Stimulated activated CD8-positive, alpha-beta memory T cell treated with anti-CD3 and anti-CD28 coated beads, Interleukin-7, amount 100 ng/mL, for 24 hours (primary cell): Measurements from ENCODE around the gene DYNLT1.
"Not testable (repeated sequence)": the region's sequence is repeated elsewhere in the genome, so short reads cannot be mapped to it uniquely, and the experiment has no call there.

Source experiments
- DNase-seq: peaks from one replicate; pipeline ENCODE4 v3.0.0-alpha.2; 2020; ENCODE audit warnings: low read depth

The DYNLT1 gene

DNA sequence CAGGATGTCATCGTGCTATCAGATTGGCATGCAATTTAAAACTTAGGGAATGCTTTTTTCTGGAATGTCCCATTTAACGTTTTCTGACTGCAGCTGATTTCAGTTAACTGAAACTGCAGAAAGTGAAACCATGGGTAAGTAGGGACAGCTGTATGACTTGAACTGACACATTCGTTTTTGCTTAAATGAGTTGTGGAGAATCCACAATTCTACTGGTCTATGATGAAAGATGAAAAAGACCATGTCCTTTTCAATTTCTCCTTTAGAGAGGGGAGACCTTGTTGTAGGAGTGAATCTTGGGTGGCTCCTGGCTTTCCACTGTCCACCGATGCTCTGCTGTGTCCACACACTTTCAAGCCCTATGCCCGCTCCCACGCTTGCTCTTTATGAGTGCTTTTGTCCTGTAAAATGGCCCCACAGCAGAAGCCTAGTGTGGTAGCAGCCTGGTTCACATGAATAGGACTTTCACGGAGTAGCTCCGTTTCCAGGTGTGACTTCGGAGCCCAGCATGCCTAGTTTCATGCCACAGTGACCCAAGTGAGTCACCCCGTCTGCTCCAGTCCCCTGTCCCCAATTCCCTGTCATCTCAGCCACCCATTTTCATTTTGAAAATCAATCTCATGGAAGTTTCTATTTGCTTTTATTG lies 21.9 kb downstream of the DYNLT1 start:
- no peak for DNase-seq

DNA sequence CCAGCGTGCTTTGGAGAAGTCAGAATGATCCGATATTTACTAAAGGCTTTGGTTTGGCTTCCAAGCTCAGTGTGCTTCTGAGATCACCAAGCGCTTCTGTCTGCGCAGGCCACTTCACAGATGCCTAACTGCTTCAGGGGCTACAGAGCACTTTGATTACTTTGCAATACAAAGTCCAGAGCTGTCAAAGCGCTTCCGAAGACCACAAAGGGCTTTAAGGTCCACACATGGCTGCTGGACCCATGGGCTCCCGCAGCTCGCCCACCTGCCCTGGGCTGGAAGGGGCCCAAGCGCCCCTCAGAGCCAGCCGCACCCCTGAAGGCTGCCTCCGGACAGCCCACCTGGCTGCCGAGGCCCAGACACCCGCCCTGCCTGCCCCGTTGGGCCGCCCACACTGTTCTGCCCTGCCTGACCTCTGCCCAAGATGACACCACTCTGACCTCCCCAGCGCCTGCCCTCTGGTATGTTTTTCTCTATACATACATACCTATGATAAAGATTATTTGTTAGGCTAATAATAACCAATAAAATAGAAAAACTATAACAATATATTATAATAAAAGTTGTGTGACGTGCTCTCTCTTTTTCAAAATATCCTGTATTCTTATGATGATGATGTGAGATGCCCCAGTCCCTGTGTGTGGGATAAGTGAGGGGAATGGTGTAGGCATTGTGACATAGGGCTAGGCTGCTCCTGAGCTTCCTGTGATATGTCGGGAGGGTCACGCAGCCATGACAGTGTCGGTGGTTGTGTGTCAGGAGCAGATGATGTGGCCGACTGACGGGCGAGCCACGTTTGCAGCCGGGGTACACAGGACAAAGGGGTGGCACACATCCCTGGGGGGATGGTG lies 22.6 kb downstream of the DYNLT1 start:
- DNase-seq = no peak

DNA sequence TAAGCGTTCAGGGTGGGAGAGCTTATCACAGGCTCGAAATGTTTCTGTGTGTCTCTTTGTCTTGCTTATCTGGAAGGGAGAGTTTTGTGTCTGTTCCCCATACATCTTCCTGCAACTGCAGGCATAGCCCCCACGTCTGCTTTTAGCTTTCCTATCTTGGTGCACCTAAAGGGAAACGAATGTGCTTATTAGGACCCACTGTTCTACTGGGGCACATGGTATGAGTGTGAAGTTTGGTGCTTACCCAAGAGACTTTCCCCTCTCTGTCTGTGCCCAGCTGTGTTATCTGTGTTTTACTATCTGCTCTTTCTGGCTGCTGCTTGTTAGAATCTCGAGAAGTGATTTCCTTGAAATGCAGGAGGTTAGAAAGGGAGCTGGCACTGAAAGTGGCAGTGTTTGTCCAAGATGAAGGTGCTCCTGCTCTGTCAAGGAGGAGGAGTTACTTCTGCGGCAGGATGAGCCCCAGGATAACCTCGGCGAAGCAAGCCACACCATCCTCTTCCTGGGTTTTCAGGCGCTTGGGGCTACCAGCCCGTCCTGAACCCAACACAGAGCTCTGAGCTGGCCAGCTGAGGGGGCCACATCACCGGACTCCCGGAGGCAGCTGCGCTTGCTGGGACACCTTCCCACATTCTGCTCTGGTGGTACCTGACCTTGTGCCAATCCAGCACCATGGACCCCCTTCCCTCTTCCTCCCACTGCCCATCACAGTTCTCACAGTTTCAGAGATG lies 23.4 kb downstream of the DYNLT1 start:
- DNase-seq = no peak

DNA sequence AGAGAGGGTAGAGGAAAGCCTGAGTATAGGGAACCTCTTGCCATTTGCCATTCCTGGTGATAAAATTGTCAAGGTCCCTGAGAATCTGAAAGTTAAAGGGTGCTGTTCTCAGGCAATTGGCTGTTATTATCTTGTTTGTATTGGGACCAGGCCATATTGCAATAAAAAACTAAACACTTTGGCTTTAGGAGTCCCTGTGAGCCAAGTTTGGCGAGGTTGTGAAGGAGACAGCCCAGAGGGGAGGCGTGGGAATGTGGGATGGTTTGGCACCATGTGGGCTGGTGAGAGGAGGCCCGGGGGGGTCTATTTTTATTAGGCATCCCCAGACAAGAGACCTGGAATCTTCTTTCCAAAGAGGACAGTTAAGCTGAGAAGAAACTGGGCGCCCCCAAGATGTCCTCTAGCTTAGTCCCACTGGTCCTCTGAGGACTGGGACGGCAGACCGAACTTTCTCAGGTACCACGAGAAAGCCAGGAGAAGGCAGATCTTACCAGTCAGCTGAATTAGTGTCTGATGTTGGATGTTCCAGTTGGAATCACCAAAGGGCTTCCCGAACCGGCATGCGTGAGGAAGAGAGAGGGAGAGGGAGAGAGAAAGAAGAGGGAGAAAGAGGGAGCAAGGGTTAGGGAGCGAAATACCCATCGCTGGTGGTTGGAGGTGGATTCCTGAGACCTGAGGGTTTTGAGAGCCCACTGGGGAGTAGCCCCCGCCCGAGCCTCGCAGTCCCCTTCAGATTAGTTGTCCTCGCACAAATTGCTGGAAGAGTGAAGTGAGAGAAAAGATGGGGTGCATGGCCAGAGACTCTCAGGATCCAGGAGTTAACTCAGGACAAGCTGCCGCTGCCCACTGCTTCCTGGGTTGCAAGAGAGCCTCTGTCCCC lies 24.4 kb downstream of the DYNLT1 start:
- no peak for DNase-seq

DNA sequence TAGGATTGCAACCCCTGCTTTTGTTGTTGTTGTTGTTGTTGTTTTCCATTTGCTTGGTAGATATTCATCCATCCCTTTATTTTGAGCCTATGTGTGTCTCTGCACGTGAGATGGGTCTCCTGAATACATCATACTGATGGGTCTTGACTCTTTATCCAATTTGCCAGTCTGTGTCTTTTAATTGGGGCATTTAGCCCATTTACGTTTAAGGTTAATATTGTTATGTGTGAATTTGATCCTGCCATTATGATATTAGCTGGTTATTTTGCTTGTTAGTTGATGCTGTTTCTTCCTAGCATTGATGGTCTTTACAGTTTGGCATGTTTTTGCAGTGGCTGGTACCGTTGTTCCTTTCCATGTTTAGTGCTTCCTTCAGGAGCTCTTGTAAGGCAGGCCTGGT lies 26.3 kb downstream of the DYNLT1 start:
- not testable (repeated sequence) for DNase-seq

DNA sequence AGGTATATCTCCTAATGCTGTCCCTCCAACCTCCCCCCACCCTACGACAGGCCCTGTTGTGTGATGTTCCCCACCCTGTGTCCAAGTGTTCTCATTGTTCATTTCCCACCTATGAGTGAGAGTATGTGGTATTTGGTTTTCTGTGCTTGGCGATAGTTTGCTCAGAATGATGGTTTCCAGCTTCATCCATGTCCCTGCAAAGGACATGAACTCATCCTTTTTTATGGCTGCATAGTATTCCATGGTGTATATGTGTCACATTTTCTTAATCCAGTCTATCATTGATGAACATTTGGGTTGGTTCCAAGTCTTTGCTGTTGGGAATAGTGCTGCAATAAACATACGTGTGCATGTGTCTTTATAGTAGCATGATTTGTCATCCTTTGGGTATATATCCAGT lies 29.9 kb downstream of the DYNLT1 start:
- not testable (repeated sequence) for DNase-seq

DNA sequence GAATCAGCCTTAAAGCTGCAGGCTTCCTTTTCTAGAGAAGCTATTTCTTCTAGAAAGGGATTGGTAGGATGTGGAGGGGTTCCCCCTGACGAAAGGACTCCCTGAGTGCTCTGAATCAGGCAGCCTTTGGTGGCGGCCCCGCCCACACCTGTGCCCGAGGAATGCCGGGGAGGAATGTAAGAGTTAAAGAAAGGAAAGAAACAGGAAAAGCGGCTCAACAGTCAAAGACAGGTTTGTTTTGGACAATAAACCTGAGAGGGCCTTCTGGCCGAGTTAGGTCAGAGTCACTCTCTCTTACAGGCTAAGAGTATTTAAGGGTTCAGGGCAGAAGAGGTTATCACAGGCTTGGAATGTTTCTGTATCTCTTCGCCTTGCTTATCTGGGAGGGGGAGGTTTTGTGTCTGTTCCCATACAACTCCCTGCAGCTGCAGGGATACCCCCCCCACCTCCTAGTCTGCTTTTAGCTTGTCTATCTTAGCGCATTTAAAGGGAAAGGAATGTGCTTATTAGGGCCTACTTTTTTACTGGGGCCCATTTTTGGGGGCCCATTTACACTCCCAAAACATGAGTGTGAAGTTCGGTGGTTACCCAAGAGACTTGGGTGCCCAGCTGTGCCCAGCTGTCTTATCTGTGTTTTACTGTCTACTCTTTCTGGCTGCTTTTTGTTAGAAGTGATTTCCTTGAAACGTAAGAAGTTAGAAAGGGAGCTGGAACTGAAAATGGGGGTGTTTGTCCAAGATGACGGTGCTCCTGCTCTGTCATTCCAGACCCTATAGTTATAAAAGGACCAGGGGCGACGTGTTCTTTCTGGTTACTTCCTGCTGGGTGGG lies 32.8 kb downstream of the DYNLT1 start:
- DNase-seq = no peak

DNA sequence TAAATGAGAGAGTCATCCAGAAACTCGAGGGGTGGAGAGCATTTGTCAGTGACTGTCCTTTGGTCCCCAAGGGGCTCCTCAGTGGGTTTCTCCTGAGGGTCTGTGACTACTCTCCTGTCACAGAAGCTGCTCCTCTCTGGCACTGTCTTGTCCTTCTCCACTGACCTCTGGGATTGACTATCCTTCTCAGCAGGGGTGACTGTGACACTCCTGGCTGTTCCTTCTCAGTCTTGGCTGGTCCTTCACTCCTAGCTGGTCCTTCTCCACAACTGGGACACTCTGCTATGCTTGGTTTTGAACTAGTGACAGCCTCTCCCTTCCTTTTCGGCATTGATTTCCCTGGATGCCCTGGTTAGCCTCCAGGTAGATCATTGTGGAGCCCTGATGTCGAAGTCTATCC lies 33.5 kb downstream of the DYNLT1 start:
- no peak for DNase-seq

DNA sequence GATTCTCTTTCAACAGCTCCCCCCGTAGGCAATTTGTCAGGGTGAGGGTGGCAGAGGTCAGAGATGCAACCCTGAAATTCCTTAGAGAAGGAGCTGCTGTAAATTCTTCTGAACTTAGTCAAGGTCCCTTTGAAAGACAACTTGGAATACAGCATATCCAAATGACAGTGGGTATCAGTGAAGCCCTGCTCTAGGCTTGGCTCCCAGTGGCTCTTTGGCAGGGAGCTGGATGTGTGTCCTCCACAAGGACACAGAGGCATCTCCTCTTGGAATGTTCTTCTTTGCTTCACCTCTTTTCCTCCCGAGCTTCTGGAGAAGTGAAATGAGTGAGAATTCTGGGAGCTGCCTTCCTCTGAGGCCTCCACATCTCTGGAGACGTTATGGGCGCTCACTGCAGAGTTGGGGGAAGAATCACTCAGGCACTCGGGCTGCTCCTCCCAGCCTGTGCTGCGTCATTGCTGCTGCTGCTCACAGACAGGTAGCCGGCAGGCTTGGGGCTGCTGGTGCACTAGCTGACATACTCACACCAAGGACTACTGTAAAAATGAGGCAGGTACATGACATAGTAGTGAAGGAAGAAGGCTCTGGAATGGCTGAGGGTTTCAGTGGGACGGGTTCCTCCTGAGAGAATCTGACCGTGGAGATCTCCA lies 34.1 kb downstream of the DYNLT1 start:
- DNase-seq = no peak

DNA sequence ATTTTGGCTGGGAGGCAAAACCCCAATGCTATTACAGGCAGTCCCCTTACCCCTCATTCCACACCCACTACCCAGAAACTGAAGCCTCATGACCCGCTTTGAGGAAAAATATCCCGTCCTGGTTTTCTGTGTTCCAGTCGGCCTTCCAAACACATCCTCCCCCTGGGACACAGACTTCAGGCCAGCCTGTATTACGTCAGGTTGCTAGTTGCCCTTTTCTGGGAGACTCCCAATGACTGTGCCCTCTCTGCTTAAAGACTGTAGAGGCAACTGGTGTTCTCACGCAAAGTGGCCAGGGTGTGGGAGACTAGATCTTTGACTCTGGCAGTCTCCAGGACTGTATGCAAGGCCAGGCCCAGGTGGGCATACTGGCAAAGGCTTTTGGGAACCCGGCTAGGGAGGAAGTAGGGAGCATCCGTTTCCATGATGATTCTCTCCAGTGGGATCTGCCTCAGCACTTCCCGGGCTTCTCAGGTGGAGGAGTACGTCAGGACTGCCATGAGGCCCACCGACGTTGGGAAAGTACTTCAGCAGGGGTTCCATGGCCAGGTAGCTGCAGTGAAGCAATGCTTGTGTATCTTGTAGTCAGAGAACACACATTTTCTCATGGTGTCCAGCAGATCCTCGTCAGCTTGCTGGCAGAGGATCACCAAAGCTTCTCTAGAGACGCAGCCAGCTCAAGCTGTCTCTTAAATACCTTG lies 34.9 kb downstream of the DYNLT1 start:
- no peak for DNase-seq

DNA sequence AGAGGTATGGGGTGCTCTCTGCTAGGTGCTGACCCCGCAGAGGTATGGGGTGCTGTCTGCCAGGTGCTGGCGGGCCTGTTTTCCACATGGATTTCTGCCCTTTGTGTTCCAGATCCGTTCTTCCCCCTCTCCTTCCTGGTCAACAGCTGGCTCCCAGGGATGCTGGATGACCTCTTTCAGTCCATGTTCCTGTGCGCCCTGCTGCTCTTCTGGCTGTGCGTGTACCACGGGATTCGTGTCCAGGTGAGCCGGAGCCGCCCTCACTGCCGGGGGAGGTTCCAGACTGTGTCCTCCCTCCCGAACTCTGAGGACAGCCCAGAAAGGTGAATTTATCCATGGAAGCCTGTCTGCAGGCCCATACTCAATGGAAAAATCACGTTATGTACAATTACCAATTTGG lies 36.3 kb downstream of the DYNLT1 start:
- DNase-seq = no peak

DNA sequence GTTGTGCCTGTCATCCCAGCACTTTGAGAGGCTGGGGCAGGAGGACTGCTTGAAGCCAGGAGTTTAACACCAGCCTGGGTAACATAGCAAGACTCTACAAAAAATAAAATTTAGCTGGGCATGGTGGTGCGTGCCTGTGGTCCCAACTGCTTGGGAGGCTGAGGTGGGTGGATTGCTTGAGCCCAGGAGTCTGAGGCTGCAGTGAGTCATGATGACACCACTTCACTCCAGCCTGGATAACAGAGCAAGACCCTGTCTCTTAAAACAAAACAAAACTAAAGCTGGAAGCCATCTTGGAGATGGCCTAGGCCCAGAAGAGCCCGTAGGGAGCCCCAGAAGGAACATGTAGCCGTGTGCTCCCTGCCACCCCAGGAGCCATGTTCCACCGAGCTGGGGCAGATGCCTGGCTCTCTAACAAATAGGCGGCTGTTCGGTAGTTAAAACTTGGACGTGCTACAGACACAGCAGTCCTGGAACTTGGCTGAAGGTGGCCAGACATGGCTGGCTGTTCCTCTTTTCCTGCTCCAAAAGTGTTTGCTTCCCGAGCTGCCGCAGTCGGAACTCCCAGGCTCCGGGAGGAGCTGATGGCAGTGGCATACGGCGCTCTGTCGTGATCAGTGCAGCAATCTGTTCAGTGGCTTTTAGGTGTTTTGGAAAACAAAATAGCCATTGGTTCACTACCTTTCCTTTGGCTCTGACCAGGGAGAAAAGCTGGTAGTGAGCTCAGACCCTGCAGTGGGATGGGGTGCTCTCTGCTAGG lies 37.0 kb downstream of the DYNLT1 start:
- DNase-seq = no peak

DNA sequence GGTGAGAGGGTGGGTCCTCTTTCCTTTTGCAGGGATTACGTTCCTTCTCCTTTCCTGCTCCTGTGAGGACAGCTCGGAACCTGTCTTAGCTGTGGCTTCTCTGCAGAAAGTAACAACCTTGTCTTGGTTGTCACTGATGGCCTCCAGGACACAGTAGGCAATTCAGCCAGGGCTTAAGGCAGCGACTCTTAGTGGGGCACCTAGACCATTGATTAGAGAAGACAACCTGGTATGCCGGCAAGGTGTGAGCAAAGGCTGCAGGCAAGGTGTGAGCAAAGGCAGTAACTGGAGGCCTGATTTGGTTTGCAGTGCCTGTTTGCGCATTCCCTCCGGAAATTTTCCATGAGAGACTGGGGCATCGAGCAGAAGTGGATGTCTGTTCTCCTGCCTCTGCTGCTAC lies 37.6 kb downstream of the DYNLT1 start:
- DNase-seq = no peak

DNA sequence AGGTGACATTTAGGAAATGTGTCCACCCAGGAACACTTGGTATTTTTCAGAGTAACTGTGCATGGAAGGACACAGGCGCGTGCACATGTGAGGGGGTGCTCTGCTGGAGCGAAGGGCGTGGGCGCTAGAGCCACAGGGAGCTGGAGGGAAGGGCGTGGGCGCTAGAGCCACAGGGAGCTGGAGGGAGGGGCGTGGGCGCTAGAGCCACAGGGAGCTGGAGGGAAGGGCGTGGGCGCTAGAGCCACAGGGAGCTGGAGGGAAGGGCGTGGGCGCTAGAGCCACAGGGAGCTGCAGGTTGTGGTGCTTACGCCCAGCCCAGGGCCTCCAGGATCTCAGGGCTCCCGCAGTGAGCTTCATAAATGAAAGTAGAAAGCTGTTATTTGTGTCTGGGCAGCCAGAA lies 38.5 kb downstream of the DYNLT1 start:
- not testable (repeated sequence) for DNase-seq

DNA sequence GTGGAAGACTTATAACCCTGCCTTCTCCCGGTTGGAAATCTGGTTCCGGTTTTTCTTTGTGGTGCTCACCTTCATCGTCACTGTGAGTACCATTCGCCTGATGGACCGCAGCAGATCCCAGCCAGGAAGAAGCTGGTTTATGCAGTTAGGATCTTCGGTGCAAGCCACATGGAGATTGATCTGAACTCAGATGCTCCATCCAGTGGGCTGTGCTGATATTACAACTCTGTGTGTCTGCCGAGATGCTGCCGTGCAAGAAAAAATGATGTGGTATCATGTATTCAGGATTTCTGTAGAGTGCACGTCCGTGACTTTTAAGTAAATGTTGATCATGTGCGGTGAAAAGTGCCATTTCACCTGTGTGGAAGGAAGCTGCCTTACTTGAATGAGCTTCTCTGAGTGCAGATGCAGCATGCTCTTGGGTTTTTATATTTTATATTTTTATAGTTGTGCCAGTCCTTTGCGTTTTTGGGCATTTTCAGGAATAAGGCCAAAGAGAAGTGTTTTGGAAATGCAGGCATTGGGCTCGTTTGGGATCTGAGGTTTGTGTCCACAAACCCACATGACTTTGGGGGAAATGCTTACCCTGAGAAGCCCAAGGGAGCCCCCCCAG lies 39.2 kb downstream of the DYNLT1 start:
- DNase-seq = peak; percentile 17

DNA sequence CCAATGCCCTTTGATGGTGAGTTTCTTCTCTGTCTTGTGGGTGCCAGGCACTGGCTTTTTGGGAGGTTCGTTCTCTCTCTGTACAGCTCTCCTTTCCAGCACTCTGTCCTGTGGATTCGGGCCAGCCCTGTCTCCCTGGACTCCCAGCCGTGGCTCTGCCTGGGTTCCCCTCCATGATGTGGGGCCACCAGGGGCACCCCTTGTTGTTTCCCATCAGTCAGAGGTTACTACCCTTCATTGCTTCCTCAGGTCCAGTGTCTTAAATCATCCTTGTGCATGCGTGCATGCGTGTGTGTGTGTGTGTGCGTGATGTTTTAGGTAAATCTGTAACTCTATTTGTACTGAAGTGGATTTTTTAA lies 40.5 kb downstream of the DYNLT1 start:
- no peak for DNase-seq

DNA sequence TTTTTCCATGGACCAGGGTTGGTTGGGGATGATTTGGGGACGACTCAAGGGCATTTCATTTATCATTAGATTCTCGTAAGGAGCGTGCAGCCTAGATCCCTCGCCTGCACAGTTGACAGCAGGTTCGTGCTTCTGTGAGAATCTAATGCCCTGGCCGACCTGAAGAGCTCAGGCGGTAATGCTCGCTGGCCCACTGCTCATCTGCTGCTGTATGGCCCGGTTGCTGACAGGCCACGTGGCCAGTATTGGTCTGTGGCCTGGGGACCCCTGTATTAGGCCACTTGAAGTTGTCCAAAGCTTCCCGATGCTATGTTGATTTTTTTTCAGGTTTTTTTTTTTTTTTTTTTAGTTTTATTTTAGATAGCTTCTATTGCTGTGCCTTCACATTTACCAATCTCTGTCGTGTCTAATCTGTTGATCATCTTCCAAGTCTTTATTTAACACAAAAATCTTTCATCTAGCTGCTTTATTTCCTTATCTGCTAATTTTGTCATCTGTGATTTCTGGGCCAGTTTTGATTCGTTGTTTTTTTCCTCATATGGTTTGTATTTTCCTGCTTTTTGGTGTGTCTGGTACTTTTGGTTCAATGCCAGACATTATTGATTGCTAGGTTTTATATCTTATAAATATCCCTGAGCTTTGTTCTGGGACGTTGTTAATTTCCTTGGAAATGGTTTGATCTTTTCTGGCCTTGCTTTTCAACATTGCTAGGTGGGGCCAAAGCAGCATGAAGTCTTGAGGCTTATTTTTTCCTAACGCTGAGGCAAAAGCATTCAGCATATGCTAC lies 41.1 kb downstream of the DYNLT1 start:
- no peak for DNase-seq

DNA sequence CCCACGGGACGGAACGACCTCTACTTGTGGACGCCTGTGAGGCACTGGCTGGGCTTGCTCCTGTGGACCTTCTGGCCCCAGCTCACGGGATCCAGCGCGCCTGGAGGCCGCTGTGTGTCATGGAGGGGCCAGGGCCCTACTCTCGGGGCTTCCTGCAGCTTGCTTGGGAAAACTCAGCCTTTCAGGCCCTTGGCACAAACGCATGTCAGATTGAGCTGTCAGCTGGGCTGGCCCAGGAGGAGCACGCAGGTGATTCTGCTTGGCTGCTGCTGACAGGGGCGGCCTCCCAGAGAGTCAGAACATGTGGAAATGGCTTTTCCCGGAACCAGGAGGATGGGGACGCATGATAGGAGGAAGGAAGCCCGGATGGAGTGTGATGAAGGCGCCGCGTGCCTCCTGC lies 44.9 kb downstream of the DYNLT1 start:
- no peak for DNase-seq
